NCI-H146 (cell line): ENCODE measurements around the gene BFSP1.

ENCODE experiments used
- DNase-seq: peaks from one replicate; lab custom pipeline; 2025; lab: John Stamatoyannopoulos, UW

BFSP1 gene

GRCh38 chr20:17465236-17465635, 65.9 kb downstream of the BFSP1 start:
- no peak for DNase-seq

- no peak for DNase-seq
Measured at GRCh38 chr20:17463711-17464110, 67.5 kb downstream of the BFSP1 start.

- no peak for DNase-seq
Measured at GRCh38 chr20:17461941-17462340, 69.2 kb downstream of the BFSP1 start.

DNA sequence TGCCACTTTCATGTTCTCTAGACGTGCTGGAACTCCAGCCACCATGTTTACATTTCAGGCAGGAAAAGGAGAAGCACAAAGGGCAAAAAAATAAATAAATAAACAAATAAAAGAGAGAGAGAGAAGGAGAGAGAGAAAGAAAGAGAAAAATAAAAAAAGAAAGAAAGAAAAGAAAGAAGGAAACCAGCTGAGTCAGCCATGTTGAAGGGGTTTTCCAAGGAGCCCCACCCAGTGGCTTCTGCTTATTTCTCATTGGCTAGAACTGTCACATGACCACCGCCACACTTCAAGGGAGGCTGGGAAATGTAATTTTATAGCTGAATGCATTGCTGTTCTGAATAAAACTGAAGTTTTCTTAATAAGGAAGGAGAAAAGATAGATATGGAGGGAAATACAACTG, 71.1 kb downstream of the BFSP1 start:
- DNase-seq, result no peak

DNA sequence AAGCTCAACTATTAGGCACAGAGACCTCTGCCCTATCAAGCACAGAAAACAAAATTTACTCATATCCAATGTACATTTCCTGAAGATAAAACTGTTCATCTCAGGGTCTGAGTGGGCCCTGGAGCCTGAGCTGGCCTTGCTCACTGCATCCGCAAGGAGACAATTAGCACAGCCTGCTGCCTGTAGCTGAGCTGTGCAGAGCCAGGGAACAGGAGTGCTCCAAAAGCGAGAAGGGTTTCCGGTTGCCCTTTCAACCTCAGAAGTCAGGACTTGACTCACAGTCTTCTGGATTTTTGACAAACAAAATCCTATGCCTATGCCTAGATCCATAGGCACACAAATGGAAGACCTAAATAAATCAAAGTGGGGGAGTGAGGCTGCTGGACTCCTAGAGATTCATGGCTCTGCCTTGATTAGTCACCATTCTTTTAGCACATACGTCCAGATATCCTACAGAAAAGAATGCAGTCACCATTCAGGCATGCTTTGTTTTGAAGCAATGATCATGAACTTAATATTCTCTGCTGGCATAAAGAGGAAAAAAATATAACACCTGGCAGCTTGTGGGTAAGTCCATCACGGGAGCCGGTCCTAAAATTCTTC, 73.5 kb downstream of the BFSP1 start:
- no peak for DNase-seq

DNA sequence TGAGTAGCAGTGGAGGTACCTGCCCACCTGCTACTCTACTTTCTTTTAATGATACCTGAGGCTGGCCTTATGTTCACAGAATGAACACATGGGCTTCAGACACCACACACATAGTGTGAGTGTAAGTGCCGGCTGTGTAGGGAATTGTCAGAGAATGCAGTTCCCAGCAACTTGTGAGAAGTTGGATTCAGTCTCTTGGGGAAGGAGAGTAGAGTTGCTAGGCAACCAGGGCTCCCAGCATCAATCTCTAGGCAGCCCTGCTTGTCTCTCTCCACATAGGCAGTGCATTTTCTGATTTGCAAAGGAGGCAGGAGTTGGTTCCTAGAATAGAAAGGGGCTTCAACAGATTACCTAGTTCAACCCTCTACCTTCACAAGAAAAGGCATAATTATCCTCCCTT, 74.1 kb downstream of the BFSP1 start:
- no peak for DNase-seq

DNA sequence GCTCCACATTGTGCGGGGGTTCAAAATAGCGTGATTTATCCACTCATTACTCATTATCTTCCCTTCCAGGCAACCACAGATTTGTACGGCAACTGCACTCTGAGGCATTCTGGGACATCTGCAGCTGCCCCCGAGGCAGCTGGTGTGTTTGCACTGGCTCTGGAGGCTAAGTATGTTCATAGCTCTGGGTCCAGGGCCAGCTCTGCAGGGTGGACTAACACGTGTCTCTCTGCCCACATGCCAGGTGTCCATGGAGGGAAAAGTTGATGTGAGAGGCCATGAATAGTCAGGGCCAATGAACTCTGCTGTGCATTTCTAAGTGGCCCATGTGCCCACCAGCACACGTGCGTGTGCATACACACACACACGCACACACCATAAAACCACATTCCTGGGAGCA, 74.9 kb downstream of the BFSP1 start:
- no peak for DNase-seq

DNA sequence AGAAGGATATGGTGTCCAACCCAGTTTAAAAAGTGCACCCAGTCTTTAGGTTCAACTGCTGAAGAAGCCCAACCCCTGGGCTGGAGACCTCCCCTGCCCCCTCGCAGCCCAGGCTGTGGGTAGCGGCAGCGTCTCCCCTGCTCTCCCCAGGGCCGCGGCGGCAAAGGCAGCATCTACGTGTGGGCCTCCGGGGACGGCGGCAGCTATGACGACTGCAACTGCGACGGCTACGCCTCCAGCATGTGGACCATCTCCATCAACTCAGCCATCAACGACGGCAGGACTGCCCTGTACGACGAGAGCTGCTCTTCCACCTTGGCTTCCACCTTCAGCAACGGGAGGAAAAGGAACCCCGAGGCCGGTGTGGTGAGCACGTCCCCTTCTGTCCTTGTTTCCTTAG, 77.6 kb downstream of the BFSP1 start:
- DNase-seq, result no peak

DNA sequence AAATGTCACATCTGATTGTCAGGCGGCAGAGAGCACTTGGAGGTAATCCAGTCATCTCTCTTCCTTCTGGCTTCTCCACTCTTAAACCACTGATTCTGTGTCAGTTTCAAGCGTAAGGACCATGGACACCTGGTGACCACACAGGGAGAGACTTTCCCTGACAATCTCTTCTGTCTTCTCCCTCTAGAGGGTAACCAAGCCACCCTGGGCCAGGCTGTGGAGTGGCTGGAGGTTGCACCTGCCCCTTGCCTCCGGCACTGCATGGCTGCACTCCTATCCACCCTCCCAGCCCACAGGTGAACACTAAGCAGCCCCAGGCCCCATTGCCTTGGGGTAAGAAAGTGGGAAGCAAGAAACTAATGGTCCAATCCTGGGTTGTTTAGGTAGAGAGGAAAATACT, 78.7 kb downstream of the BFSP1 start:
- DNase-seq, result peak; percentile 67

GRCh38 chr20:17449031-17449430, 82.1 kb downstream of the BFSP1 start:
- no peak for DNase-seq

DNA sequence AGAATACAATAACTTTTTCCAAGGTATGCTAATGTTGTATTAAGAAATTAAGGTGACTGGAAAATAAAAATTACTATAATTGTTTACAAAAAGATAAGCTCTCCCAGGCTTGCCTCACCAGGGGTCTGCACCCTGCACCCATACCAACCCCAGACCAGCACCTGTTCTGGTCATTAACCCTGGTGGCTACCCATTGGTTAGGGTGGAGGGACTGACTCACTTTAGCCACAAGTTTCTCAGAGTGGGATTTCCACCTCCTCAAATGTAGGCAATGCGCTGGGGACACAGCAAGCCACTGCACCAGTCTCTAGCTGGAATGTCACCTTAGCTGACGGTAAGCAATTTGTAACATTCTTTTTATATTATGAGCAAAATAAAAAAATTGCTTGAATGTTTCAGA, 83.1 kb downstream of the BFSP1 start:
- peak; percentile 20 for DNase-seq

GRCh38 chr20:17446171-17446570, 85.0 kb downstream of the BFSP1 start:
- DNase-seq, result no peak

GRCh38 chr20:17445543-17445942, 85.6 kb downstream of the BFSP1 start:
- DNase-seq, result no peak

DNA sequence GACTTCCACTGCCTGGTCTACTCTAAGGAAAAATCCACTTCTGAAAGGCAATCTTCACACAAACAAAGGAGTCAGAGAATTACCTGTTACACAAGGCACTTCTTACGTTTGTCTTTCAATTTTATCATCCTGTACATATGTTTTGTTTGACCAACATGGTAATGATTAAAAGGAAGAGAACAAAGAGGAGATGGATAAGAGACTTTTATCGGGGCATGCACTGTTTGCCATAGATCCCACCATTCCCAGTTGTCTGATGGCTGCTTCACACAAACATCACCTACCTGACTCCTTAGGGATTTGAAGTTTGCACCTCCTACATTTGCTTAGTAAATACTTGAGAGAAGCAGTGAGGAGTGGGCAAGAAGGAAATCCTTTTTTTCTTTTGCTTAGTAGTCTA, 87.1 kb downstream of the BFSP1 start:
- DNase-seq, result no peak
